ENCODE results near the gene VSIG10.

Gene VSIG10

GRCh38 chr12:118015944-118016343 lies 87.9 kb downstream of the VSIG10 start:
- no peak overlapping the region for H3K4me3 ChIP-seq (ENCODE audit: low read depth, low read length)
- CTCF ChIA-PET: interaction anchor here (0.7 to 1.3 kb wide), 3 partner anchors 66 to 547 kb away, joined by 3 read pairs; no protein-coding TSS in a partner anchor
- peaks cover 4% of the 10 kb centered on the region; the same call in 1 of the 2 replicates for H3K4me1 ChIP-seq (ENCODE audit: control insufficient read depth, insufficient read depth, low read length)
- POLR2A ChIA-PET: interaction anchor here (0.7 to 1.6 kb wide), 6 partner anchors 12 to 141 kb away, joined by 3 to 4 read pairs (median 3); partner anchors contain the start of gene KSR2
- H3K27ac ChIP-seq (ENCODE audit: extremely low read depth, low read depth, low read length): no peak overlapping the region
- H3K36me3 ChIP-seq (ENCODE audit: control insufficient read depth in 2 of 2, insufficient read depth in 1 of 2, low read length in 2 of 2): peaks cover 26 to 34% of the 10 kb centered on the region in 2 experiments
- no peak for TF ChIP-seq ZNF514 (tag by site-specific recombination; IDR thresholded peaks at IDR 0.05)
- TF ChIP-seq ZNF530 (tag by site-specific recombination; IDR thresholded peaks at IDR 0.05; ENCODE audit: low read depth): no peak
- TF ChIP-seq HIC1 (tag by site-specific recombination; IDR thresholded peaks at IDR 0.05): no peak
- no peak for TF ChIP-seq MZF1 (tag by site-specific recombination; IDR thresholded peaks at IDR 0.05; ENCODE audit: borderline replicate concordance)
- no peaks in the 10 kb centered on the region for H3K9me3 ChIP-seq (ENCODE audit: control insufficient read depth, insufficient read depth, low read depth, low read length)

DNA sequence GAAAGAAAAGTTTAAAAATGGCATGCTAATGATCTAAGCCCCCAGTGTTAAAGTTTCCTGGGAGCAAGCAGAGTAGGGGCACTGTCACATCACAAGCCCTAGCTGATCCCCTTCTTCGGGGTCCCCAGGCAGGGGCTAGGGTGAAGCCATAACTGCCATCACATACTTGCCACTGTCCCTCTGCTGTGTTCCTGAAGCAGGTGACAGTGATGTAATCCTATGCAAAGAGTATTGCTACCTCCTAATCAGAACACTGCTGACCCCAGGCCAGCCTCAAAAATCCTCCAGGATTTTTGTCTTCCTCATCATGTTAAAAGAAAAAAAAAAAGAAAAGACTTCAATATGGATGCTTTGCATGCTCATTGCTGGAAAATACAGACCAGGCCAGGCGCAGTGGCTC lies 88.5 kb downstream of the VSIG10 start:
- TF ChIP-seq BCL11B (tag by site-specific recombination; IDR thresholded peaks at IDR 0.05; ENCODE audit: low read depth) (no peak), ZBTB6 (tag by site-specific recombination; IDR thresholded peaks at IDR 0.05) (no peak), PATZ1 (tag by site-specific recombination; IDR thresholded peaks at IDR 0.05) (no peak), ZNF623 (tag by site-specific recombination; IDR thresholded peaks at IDR 0.05) (no peak), GLIS2 (tag by site-specific recombination; IDR thresholded peaks at IDR 0.05) (no peak), ZNF184 (tag by site-specific recombination; IDR thresholded peaks at IDR 0.05) (no peak), ZNF529 (tag by site-specific recombination; IDR thresholded peaks at IDR 0.05; ENCODE audit: insufficient replicate concordance) (no peak), ZNF626 (tag by site-specific recombination; IDR thresholded peaks at IDR 0.05) (no peak), ZNF433 (tag by site-specific recombination; IDR thresholded peaks at IDR 0.05; ENCODE audit: low read depth) (no peak), SCRT2 (tag by site-specific recombination; IDR thresholded peaks at IDR 0.05) (no peak)
- TF ChIP-seq, protein P1, sequence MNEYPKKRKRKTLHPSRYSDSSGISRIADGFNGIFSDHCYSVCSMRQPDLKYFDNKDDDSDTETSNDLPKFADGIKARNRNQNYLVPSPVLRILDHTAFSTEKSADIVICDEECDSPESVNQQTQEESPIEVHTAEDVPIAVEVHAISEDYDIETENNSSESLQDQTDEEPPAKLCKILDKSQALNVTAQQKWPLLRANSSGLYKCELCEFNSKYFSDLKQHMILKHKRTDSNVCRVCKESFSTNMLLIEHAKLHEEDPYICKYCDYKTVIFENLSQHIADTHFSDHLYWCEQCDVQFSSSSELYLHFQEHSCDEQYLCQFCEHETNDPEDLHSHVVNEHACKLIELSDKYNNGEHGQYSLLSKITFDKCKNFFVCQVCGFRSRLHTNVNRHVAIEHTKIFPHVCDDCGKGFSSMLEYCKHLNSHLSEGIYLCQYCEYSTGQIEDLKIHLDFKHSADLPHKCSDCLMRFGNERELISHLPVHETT (tag by site-specific recombination; IDR thresholded peaks at IDR 0.05): no peak
- no peak overlapping the region for H3K4me3 ChIP-seq (ENCODE audit: low read depth, low read length)
- no peak overlapping the region for H3K27ac ChIP-seq (ENCODE audit: extremely low read depth, low read depth, low read length)
- ChIA-PET CTCF (interaction anchor here (1.3 kb wide), 1 partner anchor 140 kb away, joined by 3 read pairs; no protein-coding TSS in a partner anchor), POLR2A (interaction anchor here (1.6 kb wide), 1 partner anchor 125 kb away, joined by 3 read pairs; no protein-coding TSS in a partner anchor)
- no peaks in the 10 kb centered on the region for H3K9me3 ChIP-seq (ENCODE audit: control insufficient read depth, insufficient read depth, low read depth, low read length)
- peaks cover 4% of the 10 kb centered on the region; the same call in 1 of the 2 replicates for H3K4me1 ChIP-seq (ENCODE audit: control insufficient read depth, insufficient read depth, low read length)
- H3K36me3 ChIP-seq (ENCODE audit: control insufficient read depth in 2 of 2, insufficient read depth in 1 of 2, low read length in 2 of 2): peaks cover 20 to 27% of the 10 kb centered on the region in 2 experiments
